ENCODE results near the gene CYTH2. TPM values are rescaled to one million over a fixed set of nuclear protein-coding genes. Genes with fewer than 3 reads are reported as not detected.

Gene CYTH2
- total RNA-seq, 1 donor from 2014 or later, result 69.9 TPM

DNA sequence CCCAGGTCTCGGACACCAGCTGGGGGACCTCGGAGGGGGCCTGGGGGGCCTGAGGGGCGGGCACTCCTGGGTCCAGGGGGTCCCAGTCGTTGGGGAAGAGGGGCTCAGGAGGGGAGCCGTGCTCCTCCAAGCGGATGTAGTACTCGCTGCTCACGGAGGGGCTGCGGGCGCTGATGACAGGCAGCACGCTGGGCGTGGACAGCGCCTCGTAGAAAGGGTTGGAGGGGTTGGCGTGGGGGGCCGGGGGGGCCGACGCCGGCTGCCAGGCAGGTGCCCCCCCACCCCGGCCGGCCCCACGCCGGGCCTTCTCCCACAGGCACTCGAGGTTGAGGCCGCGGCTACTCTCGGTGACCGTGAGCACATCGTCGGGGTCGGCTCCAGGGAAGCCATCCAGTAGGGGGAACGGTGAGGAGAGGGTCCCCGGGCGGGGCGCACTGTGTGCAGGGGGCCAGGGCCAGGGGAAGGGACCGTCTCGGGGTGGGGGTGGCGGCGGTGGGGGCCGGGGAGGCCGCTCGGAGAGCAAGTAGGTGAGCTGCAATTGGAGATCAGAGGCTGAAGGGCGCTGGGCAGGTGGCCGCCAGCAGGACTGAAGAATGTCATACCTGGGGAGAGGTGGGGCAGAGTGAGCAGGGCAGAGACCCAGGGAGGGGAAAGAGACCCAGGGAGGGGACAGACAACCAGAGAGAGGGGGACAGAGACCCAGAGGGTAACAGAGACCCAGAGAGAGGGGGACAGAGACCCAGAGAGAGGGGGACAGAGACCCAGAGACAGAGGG is 30.3 kb downstream of the CYTH2 start:
- H3K4me3 Mint-ChIP-seq (ENCODE audit: unreplicated experiment), result no peak overlapping the region
- no peak overlapping the region for H3K27ac Mint-ChIP-seq (ENCODE audit: unreplicated experiment)

DNA sequence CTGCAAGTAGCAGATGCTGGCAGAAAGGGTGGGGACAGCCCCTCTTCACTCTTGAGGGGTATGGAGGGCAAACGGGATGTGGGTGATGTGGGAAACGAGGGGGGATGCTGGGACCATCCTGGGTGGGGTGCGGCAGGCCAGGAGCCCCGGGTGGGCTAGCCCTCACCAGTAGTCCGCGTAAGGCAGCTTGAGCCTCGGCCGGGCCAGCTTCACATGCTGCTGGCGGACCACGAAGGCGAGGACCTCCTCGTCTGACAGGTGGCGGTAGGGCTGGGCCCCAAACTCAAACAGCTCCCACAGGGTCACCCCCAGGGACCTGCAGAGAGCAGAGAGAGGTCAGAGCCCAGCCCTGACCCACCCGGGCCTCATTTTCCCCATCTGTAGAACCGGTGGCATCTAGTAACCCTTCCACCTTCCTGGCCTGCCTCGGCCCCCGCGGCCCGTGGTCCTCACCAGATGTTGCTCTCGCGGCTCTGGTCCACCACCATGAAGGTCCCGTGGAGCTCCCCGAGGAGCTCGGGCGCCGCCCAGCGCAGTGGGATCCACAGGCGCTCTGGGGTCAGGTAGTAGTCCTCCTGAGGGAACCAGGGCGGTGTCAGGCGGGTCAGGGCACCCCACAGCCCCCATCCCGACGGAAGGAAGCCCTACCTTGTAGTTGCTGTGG is 31.8 kb downstream of the CYTH2 start:
- Mint-ChIP-seq H3K27me3 (ENCODE audit: low read depth) (peaks cover 15% of the 10 kb centered on the region), H3K9me3 (ENCODE audit: low read depth) (no peaks in the 10 kb centered on the region), H3K36me3 (ENCODE audit: low read depth) (no peaks in the 10 kb centered on the region), H3K27ac (ENCODE audit: unreplicated experiment) (no peak overlapping the region), H3K4me3 (ENCODE audit: unreplicated experiment) (no peak overlapping the region), H3K4me1 (ENCODE audit: low read depth) (peaks cover 7% of the 10 kb centered on the region)
- no peak for DNase-seq (ENCODE audit: low spot score)
- TF ChIP-seq, protein P1, sequence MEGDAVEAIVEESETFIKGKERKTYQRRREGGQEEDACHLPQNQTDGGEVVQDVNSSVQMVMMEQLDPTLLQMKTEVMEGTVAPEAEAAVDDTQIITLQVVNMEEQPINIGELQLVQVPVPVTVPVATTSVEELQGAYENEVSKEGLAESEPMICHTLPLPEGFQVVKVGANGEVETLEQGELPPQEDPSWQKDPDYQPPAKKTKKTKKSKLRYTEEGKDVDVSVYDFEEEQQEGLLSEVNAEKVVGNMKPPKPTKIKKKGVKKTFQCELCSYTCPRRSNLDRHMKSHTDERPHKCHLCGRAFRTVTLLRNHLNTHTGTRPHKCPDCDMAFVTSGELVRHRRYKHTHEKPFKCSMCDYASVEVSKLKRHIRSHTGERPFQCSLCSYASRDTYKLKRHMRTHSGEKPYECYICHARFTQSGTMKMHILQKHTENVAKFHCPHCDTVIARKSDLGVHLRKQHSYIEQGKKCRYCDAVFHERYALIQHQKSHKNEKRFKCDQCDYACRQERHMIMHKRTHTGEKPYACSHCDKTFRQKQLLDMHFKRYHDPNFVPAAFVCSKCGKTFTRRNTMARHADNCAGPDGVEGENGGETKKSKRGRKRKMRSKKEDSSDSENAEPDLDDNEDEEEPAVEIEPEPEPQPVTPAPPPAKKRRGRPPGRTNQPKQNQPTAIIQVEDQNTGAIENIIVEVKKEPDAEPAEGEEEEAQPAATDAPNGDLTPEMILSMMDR (IDR thresholded peaks at IDR 0.05), result no peak

More for the DNA sequence above, 30.3 kb downstream of the CYTH2 start:
- TF ChIP-seq, protein P1 (IDR thresholded peaks at IDR 0.05), result no peak
- DNase-seq (ENCODE audit: low spot score), result no peak
- Mint-ChIP-seq H3K36me3 (ENCODE audit: low read depth) (no peaks in the 10 kb centered on the region), H3K9me3 (ENCODE audit: low read depth) (no peaks in the 10 kb centered on the region), H3K4me1 (ENCODE audit: low read depth) (peaks cover 16% of the 10 kb centered on the region), H3K27me3 (ENCODE audit: low read depth) (peaks cover 15% of the 10 kb centered on the region)

DNA sequence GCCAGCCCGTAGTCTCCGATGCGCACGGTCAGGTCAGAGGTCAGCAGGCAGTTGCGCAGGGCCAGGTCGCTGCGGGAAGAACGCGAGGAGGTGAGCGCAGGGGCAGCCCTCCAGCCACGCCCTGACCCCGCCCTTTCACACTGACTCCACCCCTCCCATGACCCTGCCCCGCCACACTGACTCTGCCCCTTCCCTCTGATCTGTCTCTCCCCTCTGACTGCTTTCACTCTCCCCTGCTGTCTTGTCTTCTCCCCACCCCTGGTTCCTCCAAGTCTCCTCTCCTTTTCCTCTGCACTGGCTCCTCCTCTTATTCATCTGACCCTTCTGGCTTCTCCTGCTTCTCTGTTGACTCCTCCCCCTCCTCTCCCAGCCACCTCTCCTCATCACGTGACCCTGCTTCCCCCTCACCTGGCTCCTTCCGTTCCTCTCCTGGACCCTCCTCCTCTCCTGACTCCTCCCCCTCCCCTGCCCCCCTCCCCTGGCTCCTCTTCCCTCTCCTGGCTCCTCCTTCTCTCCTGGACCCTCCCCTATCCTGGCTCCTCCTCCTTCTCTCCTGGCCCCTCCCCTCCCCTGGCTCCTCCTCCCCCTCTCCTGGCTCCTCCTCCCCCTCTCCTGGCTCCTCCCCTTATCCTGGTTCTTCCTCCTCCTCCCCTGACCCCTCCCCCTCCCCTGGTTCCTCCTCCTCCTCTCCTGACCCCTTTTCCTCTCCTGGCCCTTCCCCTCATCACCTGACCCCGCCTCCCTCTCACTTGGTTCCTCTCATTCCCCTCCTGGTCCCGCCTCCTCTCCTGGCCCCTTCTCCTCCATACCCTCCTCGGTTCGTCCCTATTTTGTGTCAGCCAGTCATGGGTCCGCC is 32.6 kb downstream of the CYTH2 start:
- H3K4me1 Mint-ChIP-seq (ENCODE audit: low read depth), result peaks cover 7% of the 10 kb centered on the region
- H3K27ac Mint-ChIP-seq (ENCODE audit: unreplicated experiment), result no peak overlapping the region
- H3K9me3 Mint-ChIP-seq (ENCODE audit: low read depth), result no peaks in the 10 kb centered on the region
- H3K27me3 Mint-ChIP-seq (ENCODE audit: low read depth), result peaks cover 15% of the 10 kb centered on the region
- no peak overlapping the region for H3K4me3 Mint-ChIP-seq (ENCODE audit: unreplicated experiment)
- no peaks in the 10 kb centered on the region for H3K36me3 Mint-ChIP-seq (ENCODE audit: low read depth)
- TF ChIP-seq, protein P1 (IDR thresholded peaks at IDR 0.05), result no peak
- DNase-seq (ENCODE audit: low spot score), result no peak

DNA sequence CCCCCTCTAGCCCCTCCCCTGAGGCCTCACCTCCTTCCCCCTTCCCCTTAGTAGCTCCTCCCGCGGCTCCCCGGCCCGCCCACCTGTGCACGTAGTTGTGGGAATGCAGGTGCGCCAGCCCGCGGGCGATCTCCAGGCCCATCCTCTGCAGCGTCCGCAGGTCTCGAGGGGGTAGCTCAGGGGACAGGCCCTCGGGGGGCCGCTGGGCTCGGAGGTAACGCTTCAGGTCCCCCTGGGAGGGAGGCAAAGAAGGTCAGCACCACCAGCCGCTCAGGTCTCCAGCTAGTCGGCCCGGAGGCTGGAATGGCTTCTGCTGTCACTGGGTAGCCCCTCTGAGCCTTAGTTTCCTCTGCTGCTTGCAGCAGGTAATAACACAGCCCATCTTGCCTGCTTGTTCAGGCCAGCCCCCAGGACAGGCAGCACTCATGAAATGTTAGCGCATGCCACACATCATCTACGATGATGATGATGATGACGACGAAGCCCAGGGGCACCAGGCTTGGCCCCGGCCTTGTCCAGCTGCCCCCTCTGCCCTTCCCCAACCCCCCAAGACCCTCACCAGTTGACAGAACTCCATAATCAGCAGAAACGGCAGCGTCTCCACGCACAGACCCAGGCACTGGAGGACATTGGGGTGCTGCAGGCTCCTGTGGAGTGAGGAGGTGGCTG is 33.3 kb downstream of the CYTH2 start:
- no peak overlapping the region for H3K4me3 Mint-ChIP-seq (ENCODE audit: unreplicated experiment)
- TF ChIP-seq, protein P1 (IDR thresholded peaks at IDR 0.05), result no peak
- H3K4me1 Mint-ChIP-seq (ENCODE audit: low read depth), result peaks cover 7% of the 10 kb centered on the region
- no peak overlapping the region for H3K27ac Mint-ChIP-seq (ENCODE audit: unreplicated experiment)
- peaks cover 15% of the 10 kb centered on the region for H3K27me3 Mint-ChIP-seq (ENCODE audit: low read depth)
- H3K9me3 Mint-ChIP-seq (ENCODE audit: low read depth), result no peaks in the 10 kb centered on the region
- H3K36me3 Mint-ChIP-seq (ENCODE audit: low read depth), result no peaks in the 10 kb centered on the region
- no peak for DNase-seq (ENCODE audit: low spot score)
